T-helper 2 cell (primary cell): ENCODE data around the gene WFDC12.

Experiments
- DNase-seq, 5 experiments: peaks; one replicate each; pipeline versions ENCODE4 v3.0.0 to v3.0.0-alpha.2; 2012 to 2022

Gene WFDC12

GRCh38 chr20:45088247-45088646 is 36.0 kb downstream of the WFDC12 start:
- DNase-seq: no peak

GRCh38 chr20:45087814-45088213 is 36.5 kb downstream of the WFDC12 start:
- no peak for DNase-seq

GRCh38 chr20:45087097-45087790 is 37.0 kb downstream of the WFDC12 start:
- no peak for DNase-seq

- DNase-seq: no peak
Observed at GRCh38 chr20:45085867-45086266, 38.4 kb downstream of the WFDC12 start.

GRCh38 chr20:45085289-45085688 is 39.0 kb downstream of the WFDC12 start:
- no peak for DNase-seq

- DNase-seq: no peak
Observed at GRCh38 chr20:45083127-45083526, 41.1 kb downstream of the WFDC12 start.

- no peak for DNase-seq
Observed at GRCh38 chr20:45082468-45082867, 41.8 kb downstream of the WFDC12 start.

- DNase-seq: no peak
Observed at GRCh38 chr20:45080867-45081624, 43.2 kb downstream of the WFDC12 start.

GRCh38 chr20:45077559-45077958 is 46.7 kb downstream of the WFDC12 start:
- no peak for DNase-seq
